ENCODE results near the gene CACTIN. TPM values are rescaled to one million over a fixed set of nuclear protein-coding genes. Genes with fewer than 3 reads are reported as not detected.
A peak's percentile ranks its signal among the peaks of the same experiment; 100 is the strongest.

Gene CACTIN
- total and polyA plus RNA-seq, 2 of the 8 experiments (the other 6 are each of a cell fraction or from before 2014, with no cell fraction given) = 25.8 to 29.9 TPM

DNA sequence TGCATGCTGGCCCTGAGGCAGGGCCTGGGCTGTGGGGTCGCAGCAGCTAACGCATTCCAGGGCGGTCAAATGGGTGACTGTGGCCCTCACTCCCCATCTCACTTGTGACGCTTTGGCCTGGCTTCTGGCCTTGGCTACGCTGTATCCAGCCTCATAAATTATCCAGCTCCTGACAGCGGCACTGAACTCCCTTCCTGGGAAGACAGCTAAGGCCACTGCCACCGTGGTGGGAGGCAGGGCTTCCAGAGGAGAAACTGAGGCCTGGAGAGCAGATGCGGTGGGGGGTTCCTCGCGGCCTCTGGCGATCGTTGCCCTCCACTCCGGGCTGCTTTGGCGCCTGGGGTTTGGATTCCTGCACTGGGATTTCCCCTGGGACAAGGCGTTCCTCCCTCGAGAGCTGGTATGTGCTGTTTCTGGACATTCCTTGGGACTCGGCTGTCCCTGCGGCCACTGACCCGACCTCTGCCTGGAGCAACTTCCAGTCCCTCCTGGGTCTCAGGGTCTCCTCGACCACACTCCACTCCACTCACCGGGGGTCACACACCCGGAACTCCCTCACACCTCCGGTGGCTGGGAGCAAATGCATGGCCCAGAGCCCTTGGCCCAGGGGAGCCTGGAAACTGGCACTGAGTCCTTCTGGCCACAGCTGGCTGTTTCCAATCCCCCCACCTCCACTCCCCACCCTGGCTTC, 23.3 kb downstream of the CACTIN start:
- H3K4me3 ChIP-seq (ENCODE audit: extremely low read depth in 1 of 4, insufficient read depth in 2 of 4, low read depth in 3 of 4, low read length in 4 of 4) = no peak overlapping the region
- H3K79me1 ChIP-seq (ENCODE audit: low read depth, low read length) = no peaks in the 10 kb centered on the region
- 93% methylated on average over 23 of the region's 23 CpGs; no CpG with 5 or more reads in 1 of the 2 experiments for WGBS, 2 experiments (ENCODE audit: extremely low coverage in 1 of 2, insufficient coverage in 1 of 2, insufficient read length in 1 of 2, insufficient replicate concordance in 2 of 2, low coverage in 1 of 2, low lambda C conversion rate in 2 of 2, missing lambda C conversion rate in 1 of 2)
- no peak overlapping the region; the same call in 1 of the 2 replicates for H2BK5ac ChIP-seq (ENCODE audit: low read depth, low read length)
- POLR2A ChIA-PET (ENCODE audit: partially characterized antibody) = no interaction called here
- peaks cover 18% of the 10 kb centered on the region; the same call in 1 of the 2 replicates for H3K23me2 ChIP-seq (ENCODE audit: low read depth, low read length)
- H2BK12ac ChIP-seq (ENCODE audit: low read depth, low read length) = no peak overlapping the region
- no peak overlapping the region for H3K9ac ChIP-seq (replicated peaks in 1 of 4; ENCODE audit: extremely low read depth in 1 of 4, low read depth in 3 of 4, low read length in 3 of 4)
- no peak overlapping the region for H3K23ac ChIP-seq (ENCODE audit: insufficient read length)
- H3K18ac ChIP-seq (ENCODE audit: extremely low read depth, low read length) = no peak overlapping the region
- no peak overlapping the region for H2BK120ac ChIP-seq (replicated peaks; ENCODE audit: low read depth, low read length)
- no peak overlapping the region for H2AFZ ChIP-seq (ENCODE audit: low read length)
- peak overlapping the region; percentile 12; the same call in 1 of the 2 replicates for H4K8ac ChIP-seq (ENCODE audit: extremely low read depth, insufficient read depth, low read length)
- H3K27me3 ChIP-seq (replicated peaks in 1 of 4; ENCODE audit: control insufficient read depth in 3 of 4, extremely low read depth in 1 of 4, insufficient read depth in 3 of 4, low read length in 3 of 4) = peaks cover 0 to 16% (median 13%) of the 10 kb centered on the region in 4 experiments; a peak in 5 of 7 replicates
- no peak overlapping the region; the same call in 1 of the 2 replicates for H2BK15ac ChIP-seq (ENCODE audit: low read length)
- H4K91ac ChIP-seq (replicated peaks; ENCODE audit: insufficient read length, low read length) = no peak overlapping the region
- FAIRE-seq (no peak), DNase-seq (ENCODE audit: low read depth in 1 of 2, low spot score in 2 of 2) (no peak)
- no peaks in the 10 kb centered on the region for H3K79me2 ChIP-seq (ENCODE audit: control insufficient read depth in 1 of 2, insufficient read depth in 2 of 2, low read length in 2 of 2)
- no peak overlapping the region for H4K5ac ChIP-seq (ENCODE audit: insufficient read length, low read depth, low read length)
- H3K4me2 ChIP-seq (ENCODE audit: insufficient read depth in 1 of 2, low read depth in 2 of 2, low read length in 2 of 2) = no peak overlapping the region
- no peaks in the 10 kb centered on the region for H3K36me3 ChIP-seq (ENCODE audit: control insufficient read depth in 2 of 4, insufficient read depth in 4 of 4, low read length in 3 of 4)
- H2BK20ac ChIP-seq (ENCODE audit: low read length) = no peak overlapping the region
- H3K9me3 ChIP-seq (ENCODE audit: insufficient read depth in 2 of 2, low read depth in 1 of 2, low read length in 1 of 2) = no peaks in the 10 kb centered on the region
- no peak overlapping the region for H3K14ac ChIP-seq (ENCODE audit: insufficient read length)
- peaks cover 0 to 3% of the 10 kb centered on the region in 2 experiments for H4K20me1 ChIP-seq (replicated peaks in 1 of 2; ENCODE audit: control insufficient read depth in 1 of 2, insufficient read depth in 2 of 2, low read length in 2 of 2)
- H3K4ac ChIP-seq (replicated peaks; ENCODE audit: insufficient read length, low read depth, low read length) = no peak overlapping the region
- H2AK5ac ChIP-seq (ENCODE audit: low read depth, low read length) = no peak overlapping the region
- peaks cover 3 to 14% (median 12%) of the 10 kb centered on the region in 4 experiments for H3K4me1 ChIP-seq (replicated peaks in 1 of 4; ENCODE audit: control insufficient read depth in 3 of 4, insufficient read depth in 4 of 4, low read length in 3 of 4)
- no peak overlapping the region for H3K56ac ChIP-seq (replicated peaks; ENCODE audit: insufficient read length, low read depth, low read length)
- H3K27ac ChIP-seq (ENCODE audit: low read depth, low read length) = no peak overlapping the region
- TF ChIP-seq PHF8 (conservative IDR thresholded peaks at IDR 0.05; ENCODE audit: low read depth, low read length) = no peak
- TF ChIP-seq, protein P1, sequence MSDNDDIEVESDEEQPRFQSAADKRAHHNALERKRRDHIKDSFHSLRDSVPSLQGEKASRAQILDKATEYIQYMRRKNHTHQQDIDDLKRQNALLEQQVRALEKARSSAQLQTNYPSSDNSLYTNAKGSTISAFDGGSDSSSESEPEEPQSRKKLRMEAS (IDR thresholded peaks at IDR 0.05) = no peak
- no peak for TF ChIP-seq KDM5A (IDR thresholded peaks at IDR 0.05; ENCODE audit: low read length)
- no peak for TF ChIP-seq NANOG (IDR thresholded peaks at IDR 0.05; ENCODE audit: insufficient read depth, low read depth, low read length, poor library complexity, severe bottlenecking)
- TF ChIP-seq GTF2F1 (IDR thresholded peaks at IDR 0.05; ENCODE audit: borderline replicate concordance, low read depth, low read length) = no peak
- no peak for TF ChIP-seq SP2 (IDR thresholded peaks at IDR 0.05; ENCODE audit: low read length)
- no peak for TF ChIP-seq FOSL1 (IDR thresholded peaks at IDR 0.05; ENCODE audit: insufficient read depth, low read depth, low read length)
- TF ChIP-seq SRF (IDR thresholded peaks at IDR 0.05; ENCODE audit: low read depth, low read length) = no peak
- TF ChIP-seq POLR2A (IDR thresholded peaks at IDR 0.05; ENCODE audit: control extremely low read depth in 1 of 2, low read depth in 2 of 2, low read length in 2 of 2) = no peak
- TF ChIP-seq CHD2 (IDR thresholded peaks at IDR 0.05; ENCODE audit: low read length) = no peak
- no peak for TF ChIP-seq JUN (IDR thresholded peaks at IDR 0.05; ENCODE audit: low read depth, low read length)
- CTCF ChIA-PET (ENCODE audit: partially characterized antibody) = interaction anchor here (0.9 to 3.0 kb wide), 6 partner anchors 10 to 99 kb away, joined by 3 to 10 read pairs (median 4); no protein-coding TSS in a partner anchor
